CD1c-positive myeloid dendritic cell (primary cell): ENCODE data around the gene ITGB8.
"Not testable (repeated sequence)": the region's sequence is repeated elsewhere in the genome, so short reads cannot be mapped to it uniquely, and the experiment has no call there.

ENCODE experiments used
- DNase-seq: peaks from one replicate; pipeline ENCODE4 v3.0.0-alpha.2; 2016; ENCODE audit errors: extremely low spot score

Gene ITGB8

GRCh38 chr7:20330239-20330927 is at the start of gene ITGB8:
Gene ITGB8 (plus strand): TSS chr7:20330900. CDS start chr7:20331807, 907 bp downstream.
- DNase-seq: peak; percentile 97

GRCh38 chr7:20282959-20283358 is 47.7 kb upstream of the ITGB8 start:
- DNase-seq: no peak

DNA sequence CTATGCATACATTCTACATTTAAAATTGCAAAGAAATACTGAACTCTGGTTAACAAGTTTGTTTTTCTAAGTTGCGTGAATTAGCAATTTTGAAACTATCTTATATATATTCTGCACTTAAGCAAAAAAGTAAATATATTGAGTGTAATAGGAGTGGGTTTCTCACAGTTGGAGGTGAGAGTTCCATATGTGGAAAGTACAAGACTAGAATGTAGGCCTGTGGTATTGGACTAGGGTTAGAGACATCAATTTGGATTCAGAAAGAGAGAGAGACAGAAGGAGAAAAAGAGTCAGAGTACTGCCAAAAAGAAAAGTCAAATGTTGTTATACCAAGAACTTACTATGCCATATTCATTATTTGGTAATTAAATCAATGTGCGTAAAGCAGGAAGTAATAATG is 47.3 kb upstream of the ITGB8 start:
- no peak for DNase-seq

DNA sequence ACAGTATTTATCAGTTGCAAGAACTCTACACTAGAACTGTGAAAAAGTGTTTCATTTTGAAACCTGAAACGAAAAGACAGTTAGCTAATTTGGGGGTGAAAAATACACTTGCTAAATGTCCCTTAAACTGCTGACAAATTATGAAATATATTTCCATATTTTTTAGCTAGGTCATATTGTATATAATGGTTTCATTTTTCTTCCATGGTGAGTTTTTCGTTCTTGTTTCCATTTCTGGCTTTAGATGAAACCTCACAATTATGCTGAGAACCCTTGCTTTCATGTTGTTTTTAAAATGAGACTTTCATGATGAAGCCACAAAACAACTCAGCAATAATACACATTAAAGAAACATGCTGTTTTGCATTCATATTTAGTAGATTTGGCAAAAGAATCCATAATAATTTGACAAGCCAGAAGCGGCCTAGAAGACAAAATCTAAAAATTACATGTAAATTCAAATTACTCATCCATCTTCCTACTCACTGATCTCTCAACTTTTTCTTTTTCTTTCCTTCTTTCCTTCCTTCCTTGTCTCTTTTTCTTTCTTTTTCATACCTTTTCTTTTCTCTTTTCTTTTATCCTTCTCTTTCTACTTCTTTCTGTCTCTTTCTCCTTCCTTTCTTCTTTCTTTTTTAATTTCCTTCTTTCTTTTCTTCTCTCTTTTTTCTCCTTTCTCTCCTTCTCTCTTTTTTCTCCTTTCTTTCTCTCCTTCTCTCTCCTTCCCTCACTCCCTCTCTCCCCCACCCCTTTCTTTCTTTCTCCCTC is 46.5 kb upstream of the ITGB8 start:
- DNase-seq: no peak

- no peak for DNase-seq
Measured at GRCh38 chr7:20284771-20285143, 45.9 kb upstream of the ITGB8 start.

GRCh38 chr7:20287317-20287716 is 43.4 kb upstream of the ITGB8 start:
- no peak for DNase-seq

GRCh38 chr7:20288036-20288435 is 42.7 kb upstream of the ITGB8 start:
- DNase-seq: no peak

- no peak for DNase-seq
Measured at GRCh38 chr7:20290505-20291111, 40.1 kb upstream of the ITGB8 start.

- no peak for DNase-seq
Measured at GRCh38 chr7:20293336-20293735, 37.4 kb upstream of the ITGB8 start.

- no peak for DNase-seq
Measured at GRCh38 chr7:20296444-20296843, 34.3 kb upstream of the ITGB8 start.

GRCh38 chr7:20296901-20297300 is 33.8 kb upstream of the ITGB8 start:
- no peak for DNase-seq

DNA sequence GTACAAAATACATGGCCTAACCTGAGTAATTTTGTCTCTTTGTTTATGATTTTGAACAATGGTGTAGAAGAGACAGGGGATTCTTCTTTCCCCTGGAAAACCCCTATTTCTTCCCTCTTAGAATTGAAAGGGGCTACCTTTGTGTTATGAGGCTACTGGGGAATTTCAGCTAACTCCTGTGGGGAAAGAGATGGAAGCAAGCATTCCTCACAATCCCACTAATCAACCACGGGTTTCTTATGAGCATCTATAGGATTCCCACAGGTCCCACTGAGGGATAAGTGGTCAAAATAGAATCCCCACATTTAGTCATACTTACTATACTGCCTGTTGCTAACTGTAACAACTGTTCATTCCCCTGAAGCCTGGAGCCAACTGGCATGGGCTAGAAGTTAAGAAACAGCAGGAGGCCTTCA is 32.2 kb upstream of the ITGB8 start:
- DNase-seq: no peak

DNA sequence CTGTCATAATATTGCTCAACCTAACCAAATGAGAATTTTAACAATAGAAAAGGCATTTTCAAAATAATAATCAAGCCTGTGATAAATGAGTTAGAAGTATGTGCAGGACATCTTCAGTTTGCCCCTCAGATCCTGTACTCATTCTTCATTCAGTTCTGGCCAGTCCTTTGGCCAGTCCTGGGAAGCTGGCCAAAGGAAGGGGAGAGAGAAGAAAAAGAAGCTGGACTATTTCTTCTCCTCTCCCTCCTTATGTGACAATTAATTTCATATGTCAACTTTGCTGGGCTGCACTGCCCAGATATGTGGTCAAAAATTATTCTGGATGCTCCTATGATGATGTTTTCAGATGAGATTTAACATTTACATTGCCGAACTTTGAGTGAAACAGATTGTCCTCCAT is 31.6 kb upstream of the ITGB8 start:
- no peak for DNase-seq

GRCh38 chr7:20299647-20300312 is 30.9 kb upstream of the ITGB8 start:
- no peak for DNase-seq

- DNase-seq: peak; percentile 78
Measured at GRCh38 chr7:20301311-20301939, 29.3 kb upstream of the ITGB8 start.

DNA sequence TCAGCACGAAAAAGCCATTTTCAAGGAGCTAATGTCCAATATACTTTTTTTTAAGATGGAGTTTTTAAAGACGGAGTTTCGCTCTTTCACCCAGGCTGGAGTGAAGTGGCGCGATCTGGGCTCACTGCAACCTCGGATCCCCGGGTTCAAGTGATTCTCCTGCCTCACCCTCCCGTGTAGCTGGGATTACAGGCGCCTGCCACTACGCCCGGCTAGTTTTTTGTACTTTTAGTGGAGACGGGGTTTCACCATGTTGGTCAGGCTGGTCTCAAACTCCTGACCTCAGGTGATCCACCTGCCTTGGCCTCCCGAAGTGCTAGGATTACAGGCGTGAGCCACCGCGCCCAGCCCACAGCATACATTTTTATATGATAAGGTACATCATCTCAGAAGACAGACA is 28.4 kb upstream of the ITGB8 start:
- DNase-seq: not testable (repeated sequence)

GRCh38 chr7:20302891-20303290 is 27.8 kb upstream of the ITGB8 start:
- no peak for DNase-seq

DNA sequence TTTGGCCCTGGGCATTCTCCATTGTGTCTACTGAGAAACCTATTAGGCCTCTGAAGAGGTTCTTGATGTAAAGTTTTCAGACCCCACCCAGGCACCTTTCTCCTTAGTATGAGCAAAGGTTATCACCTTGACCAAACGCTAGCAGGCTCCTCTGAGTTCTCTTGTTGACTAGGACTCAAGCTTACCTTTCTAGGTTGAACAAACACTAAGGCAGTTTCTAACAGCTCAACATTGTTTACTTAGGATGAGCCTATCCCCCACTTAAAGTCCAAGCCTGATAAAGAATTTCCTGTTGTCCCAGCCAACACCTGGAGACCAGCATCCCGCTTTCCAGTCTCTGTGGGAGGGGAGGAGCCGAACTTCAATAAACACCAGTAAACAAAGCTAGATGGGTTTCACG is 26.3 kb upstream of the ITGB8 start:
- DNase-seq: no peak

GRCh38 chr7:20305726-20306125 is 25.0 kb upstream of the ITGB8 start:
- no peak for DNase-seq

DNA sequence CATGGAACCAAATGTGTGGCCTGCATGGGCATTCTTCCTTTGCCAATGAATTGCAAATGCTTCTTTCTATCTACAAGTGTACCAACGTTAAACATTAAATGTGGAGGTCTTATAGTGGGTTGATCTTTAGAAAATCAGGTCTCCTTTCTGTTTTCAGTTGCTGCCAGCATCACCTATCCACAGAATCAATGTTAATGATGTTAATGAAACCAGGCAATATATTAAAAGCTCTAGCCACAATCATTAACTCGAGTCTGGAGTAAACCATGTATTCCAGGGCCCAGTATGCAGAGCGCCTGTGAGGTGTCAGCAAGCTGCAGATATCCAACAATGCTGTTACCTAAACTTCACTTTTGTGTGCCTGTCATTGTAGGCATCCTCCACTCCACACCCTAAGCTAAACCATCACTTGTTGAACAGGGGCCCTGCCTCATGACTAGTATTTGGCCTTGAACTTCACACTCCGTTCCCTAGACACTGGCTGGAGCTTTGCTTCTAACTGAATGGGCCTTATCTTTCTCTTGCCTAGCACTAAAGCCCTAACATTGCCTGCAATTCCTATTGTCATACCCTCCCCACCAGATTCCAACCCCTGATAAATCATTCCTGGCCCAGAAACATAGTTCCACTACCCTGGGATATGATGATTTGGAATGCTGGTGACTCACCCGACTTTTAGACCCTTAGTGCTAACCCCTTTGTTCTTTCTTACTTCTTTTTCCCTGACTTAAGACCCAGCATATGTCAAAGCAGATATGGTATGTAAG is 24.3 kb upstream of the ITGB8 start:
- DNase-seq: no peak

GRCh38 chr7:20307119-20307518 is 23.6 kb upstream of the ITGB8 start:
- DNase-seq: peak; percentile 41
